OCI-LY1 (cell line): Measurements from ENCODE around the gene DCTN3.

Experiments
- H2AFZ ChIP-seq: fragments of 200-600 bp; sonication (generic), shearing (Covaris generic); 2 replicates; pipeline ENCODE4 v1.6.0; 2014; ENCODE audit warnings: antibody characterized with exemption, mild to moderate bottlenecking, low read length
- H3F3A ChIP-seq: fragments of 200-600 bp; sonication (generic), shearing (Covaris generic); 2 replicates; pipeline ENCODE4 v1.6.0; 2014; ENCODE audit warnings: mild to moderate bottlenecking, antibody characterized with exemption, low read length, moderate library complexity; ENCODE audit not compliant: insufficient read depth
- H3K27ac ChIP-seq: fragments of 200-600 bp; sonication (generic); 2 replicates; pipeline ENCODE4 v1.5.1; 2014; ENCODE audit warnings: low read length, mixed run types, mild to moderate bottlenecking, low read depth; ENCODE audit not compliant: poor library complexity, severe bottlenecking
- H3K27me3 ChIP-seq: fragments of 200-600 bp; sonication (generic); 2 replicates; pipeline ENCODE4 v1.6.0; 2014; ENCODE audit warnings: antibody characterized with exemption, mild to moderate bottlenecking, low read length, moderate library complexity; ENCODE audit not compliant: insufficient read depth
- H3K36me3 ChIP-seq: fragments of 200-600 bp; sonication (generic); 2 replicates; pipeline ENCODE4 v1.6.1; 2014; ENCODE audit warnings: mild to moderate bottlenecking, antibody characterized with exemption, low read length, moderate library complexity, mixed read lengths; ENCODE audit not compliant: insufficient read depth
- H3K4me1 ChIP-seq: fragments of 200-600 bp; sonication (generic); 2 replicates; pipeline ENCODE4 v1.5.1; 2014; ENCODE audit warnings: mild to moderate bottlenecking, low read length, moderate library complexity; ENCODE audit not compliant: insufficient read depth, severe bottlenecking
- H3K4me2 ChIP-seq: fragments of 200-600 bp; sonication (generic), shearing (Covaris generic); 2 replicates; pipeline ENCODE4 v1.6.1; 2014; ENCODE audit warnings: low read length
- H3K4me3 ChIP-seq: fragments of 200-600 bp; sonication (generic); 2 replicates; pipeline ENCODE4 v1.5.1; 2014; ENCODE audit warnings: low read length, low read depth, mild to moderate bottlenecking, mixed read lengths; ENCODE audit not compliant: poor library complexity, severe bottlenecking
- H3K79me2 ChIP-seq: fragments of 200-600 bp; shearing (Covaris generic); 2 replicates; pipeline ENCODE4 v1.6.1; 2016; ENCODE audit warnings: mixed run types, low read length, mixed read lengths; ENCODE audit not compliant: insufficient read depth
- H3K9ac ChIP-seq: fragments of 200-600 bp; sonication (generic), shearing (Covaris generic); 2 replicates; pipeline ENCODE4 v1.6.1; 2014; ENCODE audit warnings: mild to moderate bottlenecking, low read length, mixed read lengths
- H3K9me2 ChIP-seq: fragments of 200-600 bp; sonication (generic), shearing (Covaris generic); 2 replicates; pipeline ENCODE4 v1.6.1; 2014; ENCODE audit warnings: low read depth, mild to moderate bottlenecking, low read length, mixed read lengths
- H3K9me3 ChIP-seq: fragments of 200-600 bp; shearing (Covaris generic); 2 replicates; pipeline ENCODE4 v1.6.1; 2014; ENCODE audit warnings: low read length, mixed read lengths
- H4K20me1 ChIP-seq: fragments of 200-600 bp; sonication (generic), shearing (Covaris generic); 2 replicates; pipeline ENCODE4 v1.6.0; 2016; ENCODE audit warnings: mild to moderate bottlenecking, low read length; ENCODE audit not compliant: insufficient read depth
- CTCF ChIP-seq: fragments of 200-600 bp; sonication (generic), shearing (Covaris generic); IDR thresholded peaks from 2 replicates; pipeline ENCODE4 v1.5.1; 2017; ENCODE audit warnings: mild to moderate bottlenecking, antibody characterized with exemption, low read length, moderate library complexity, mixed read lengths
- EZH2 ChIP-seq: fragments of 200-600 bp; sonication (generic), shearing (Covaris generic); IDR thresholded peaks from 2 replicates; pipeline ENCODE4 v1.8.0; 2017; ENCODE audit warnings: borderline replicate concordance, mixed run types, mild to moderate bottlenecking, antibody characterized with exemption, low read length, moderate library complexity, mixed read lengths

DCTN3 gene

GRCh38 chr9:34629491-34629808, 9.2 kb upstream of the DCTN3 start:
- H2AFZ ChIP-seq, result no peak overlapping the region
- no peaks in the 10 kb centered on the region for H4K20me1 ChIP-seq
- peaks cover 15% of the 10 kb centered on the region; the same call in 1 of the 2 replicates for H3K27me3 ChIP-seq
- peaks cover 11% of the 10 kb centered on the region for H3K4me1 ChIP-seq
- TF ChIP-seq CTCF (no peak), EZH2 (no peak)
- no peaks in the 10 kb centered on the region for H3K9me3 ChIP-seq
- peak overlapping the region; percentile 50 for H3K4me2 ChIP-seq
- H3F3A ChIP-seq, result no peaks in the 10 kb centered on the region
- no peak overlapping the region for H3K27ac ChIP-seq
- no peak overlapping the region for H3K9ac ChIP-seq
- H3K36me3 ChIP-seq, result peaks cover 1% of the 10 kb centered on the region; the same call in 1 of the 2 replicates
- H3K79me2 ChIP-seq, result no peaks in the 10 kb centered on the region
- H3K9me2 ChIP-seq, result no peaks in the 10 kb centered on the region
- peak overlapping the region; percentile 44 for H3K4me3 ChIP-seq

GRCh38 chr9:34628656-34629490, 8.6 kb upstream of the DCTN3 start, which contains the start of gene ARID3C:
TSS of gene ARID3C (minus strand) at chr9:34629066. CDS start at chr9:34628014, 1,052 bp downstream.
- Histone ChIP-seq H3K4me1 (peaks cover 14% of the 10 kb centered on the region), H3K27ac (no peak within 1 kb of the TSS), H3K4me2 (peak within 1 kb of the TSS; percentile 50), H3K9ac (no peak within 1 kb of the TSS; the same call in 1 of the 2 replicates), H3K36me3 (no peaks in the 10 kb centered on the region), H3K9me2 (no peaks in the 10 kb centered on the region), H3K9me3 (no peaks in the 10 kb centered on the region), H4K20me1 (no peaks in the 10 kb centered on the region), H2AFZ (no peak within 1 kb of the TSS), H3K4me3 (peak within 1 kb of the TSS; percentile 44), H3K27me3 (peaks cover 15% of the 10 kb centered on the region; the same call in 1 of the 2 replicates), H3K79me2 (no peaks in the 10 kb centered on the region), H3F3A (no peaks in the 10 kb centered on the region)
- TF ChIP-seq EZH2 (no peak), CTCF (no peak)

- no peaks in the 10 kb centered on the region for H3K79me2 ChIP-seq
- peak overlapping the region; percentile 50; the same call in 1 of the 2 replicates for H3K4me2 ChIP-seq
- no peak overlapping the region for H2AFZ ChIP-seq
- no peaks in the 10 kb centered on the region for H3K9me3 ChIP-seq
- peak overlapping the region; percentile 44 for H3K4me3 ChIP-seq
- TF ChIP-seq CTCF (no peak), EZH2 (no peak)
- peaks cover 18% of the 10 kb centered on the region for H3K4me1 ChIP-seq
- no peaks in the 10 kb centered on the region for H3F3A ChIP-seq
- no peaks in the 10 kb centered on the region for H3K36me3 ChIP-seq
- H3K27me3 ChIP-seq, result peaks cover 15% of the 10 kb centered on the region; the same call in 1 of the 2 replicates
- no peak overlapping the region for H3K27ac ChIP-seq
- H3K9me2 ChIP-seq, result no peaks in the 10 kb centered on the region
- H4K20me1 ChIP-seq, result no peaks in the 10 kb centered on the region
- no peak overlapping the region for H3K9ac ChIP-seq
Measured at GRCh38 chr9:34627716-34628655, 7.7 kb upstream of the DCTN3 start.
